T-cell (primary cell): ENCODE measurements around the gene SEC61A1. TPM values are rescaled to one million over a fixed set of nuclear protein-coding genes. Genes with fewer than 3 reads are reported as not detected.

Experiments used
- ATAC-seq, 4 experiments: fragments of 200-7000 bp in 3 of 4; fragments of 150-1000 bp in 1 of 4; cut with Tn5 transposase; replicated peaks in 1 of 4; 1 replicate in 3 of 4; 2 replicates in 1 of 4; pipeline ENCODE4 v1.10.0; 2021; ENCODE audit warnings: moderate library complexity in 3 of 4, mild to moderate bottlenecking in 2 of 4, moderate number of reproducible peaks in 1 of 4
- CTCF ChIA-PET, 2 donors: fragments of 300-600 bp; sonication (Branson Sonifier 250); formaldehyde crosslinking; loops; one replicate each; lab custom pipeline; 2022; ENCODE audit warnings: antibody characterized with exemption in 2 of 2; lab: Charles Lee
- POLR2A ChIA-PET, 2 donors: fragments of 300-600 bp; sonication (Branson Sonifier 250); formaldehyde crosslinking; loops; one replicate each; lab custom pipeline; 2022; ENCODE audit warnings: antibody characterized with exemption in 2 of 2; lab: Charles Lee
- DNase-seq, 35 experiments: peaks; one replicate each; pipeline versions ENCODE4 v3.0.0 to v3.0.0-alpha.2; 2013 to 2023
- H3K27ac ChIP-seq: one replicate; pipeline ENCODE4 v1.5.1; 2013; ENCODE audit warnings: low read length
- H3K27me3 ChIP-seq, 2 experiments: replicated peaks in 1 of 2; 1 replicate in 1 of 2; 2 replicates in 1 of 2; pipeline versions ENCODE4 v1.6.1 to v1.7.0; 2013; ENCODE audit warnings: low read length in 1 of 2, mixed read lengths in 1 of 2; ENCODE audit not compliant: control insufficient read depth in 2 of 2, insufficient read depth in 2 of 2; ENCODE audit errors: extremely low read depth in 1 of 2
- H3K36me3 ChIP-seq, 2 donors: 1 replicate in 1 of 2; 2 replicates in 1 of 2; pipeline versions ENCODE4 v1.6.1 to v1.7.0; 2013; ENCODE audit warnings: low read length in 1 of 2; ENCODE audit not compliant: control insufficient read depth in 2 of 2, insufficient read depth in 1 of 2; ENCODE audit errors: extremely low read depth in 1 of 2
- H3K4me1 ChIP-seq, 2 experiments: 1 replicate in 1 of 2; 2 replicates in 1 of 2; pipeline versions ENCODE4 v1.6.1 to v1.7.0; 2013; ENCODE audit warnings: low read length in 2 of 2, mixed read lengths in 1 of 2; ENCODE audit not compliant: insufficient read depth in 2 of 2, control insufficient read depth in 1 of 2; ENCODE audit errors: extremely low read depth in 1 of 2
- H3K4me3 ChIP-seq, 2 donors: 1 replicate in 1 of 2; 2 replicates in 1 of 2; pipeline versions ENCODE4 v1.5.1 to v1.7.0; 2013; ENCODE audit warnings: mild to moderate bottlenecking in 2 of 2, low read length in 1 of 2, moderate library complexity in 1 of 2; ENCODE audit not compliant: control insufficient read depth in 1 of 2; ENCODE audit errors: extremely low read depth in 1 of 2
- H3K9me3 ChIP-seq: 2 replicates; pipeline ENCODE4 v1.7.0; 2013
- H3K27ac Mint-ChIP-seq, 2 donors: one replicate each; pipeline ENCODE4 v1.8.0; 2020 to 2021; ENCODE audit warnings: mild to moderate bottlenecking in 2 of 2, mixed read lengths in 2 of 2
- H3K27me3 Mint-ChIP-seq, 2 donors: one replicate each; pipeline ENCODE4 v1.8.0; 2021 to 2022; ENCODE audit warnings: mixed read lengths in 2 of 2
- H3K36me3 Mint-ChIP-seq: one replicate; pipeline ENCODE4 v1.8.0; 2021; ENCODE audit warnings: mixed read lengths
- H3K4me1 Mint-ChIP-seq, 3 donors: one replicate each; pipeline ENCODE4 v1.8.0; 2020 to 2022; ENCODE audit warnings: mixed read lengths in 3 of 3, mild to moderate bottlenecking in 1 of 3
- H3K4me3 Mint-ChIP-seq, 3 donors: one replicate each; pipeline ENCODE4 v1.8.0; 2020 to 2022; ENCODE audit warnings: mild to moderate bottlenecking in 3 of 3, mixed read lengths in 3 of 3, moderate library complexity in 3 of 3
- H3K9me3 Mint-ChIP-seq, 3 donors: one replicate each; pipeline ENCODE4 v1.8.0; 2020 to 2022; ENCODE audit warnings: mixed read lengths in 3 of 3
- WGBS: methylation state at CpG from one replicate; pipeline ENCODE4 v1.1.5; 2013; ENCODE audit warnings: missing lambda C conversion rate; ENCODE audit not compliant: insufficient coverage; 5-methylcytosine and 5-hydroxymethylcytosine counted together
- total RNA-seq, 35 experiments: library from RNA in 6 of 35; stranded (reverse) in 6 of 35; fragments of 120-200 nt in 1 of 35; gene quantifications; one replicate each; pipeline versions ENCODE4 v1.2.1 to v1.2.4 and lab custom pipeline; 2013 to 2026

Gene SEC61A1
- total RNA-seq, 5 donors from 2014 or later (not counting 1 experiment from before 2014, with no cell fraction given): 120 to 156 (median 135) TPM

DNA sequence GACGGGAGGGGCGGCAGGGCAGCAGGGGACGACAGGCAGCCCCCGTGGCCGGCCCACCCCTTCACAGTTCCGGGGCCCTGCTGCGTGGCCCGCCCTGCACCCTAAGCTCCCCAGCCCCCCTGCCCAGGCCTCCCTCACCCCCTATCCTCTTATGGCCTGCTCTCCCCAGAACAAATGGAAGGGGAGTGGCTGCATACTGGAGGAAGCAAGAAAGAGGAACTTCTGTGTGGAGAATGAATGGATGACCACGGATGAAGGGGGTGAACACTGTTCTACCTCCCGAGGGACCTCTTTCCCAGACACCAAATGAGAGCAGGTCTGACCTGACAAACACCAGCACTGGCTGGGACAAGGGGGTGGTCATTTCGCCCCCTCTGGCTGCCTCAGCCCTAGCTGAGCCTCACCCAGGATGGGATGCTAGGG lies 25.0 kb downstream of the SEC61A1 start:
- peaks cover 0 to 14% (median 10%) of the 10 kb centered on the region in 3 donors for H3K4me1 Mint-ChIP-seq
- POLR2A ChIA-PET: no interaction called here
- no peak overlapping the region for H3K27ac ChIP-seq

GRCh38 chr3:128077665-128078064 lies 25.4 kb downstream of the SEC61A1 start:
- 100% methylated on average over 1 of the region's 1 CpG for WGBS
- ChIA-PET CTCF (interaction anchor here in 1 of 2 donors (0.6 to 0.8 kb wide), 2 partner anchors 18 to 892 kb away, joined by 3 read pairs; no protein-coding TSS in a partner anchor), POLR2A (no interaction called here)
- Mint-ChIP-seq H3K9me3 (no peaks in the 10 kb centered on the region), H3K27ac (no peak overlapping the region), H3K36me3 (peaks cover 39% of the 10 kb centered on the region), H3K4me1 (peaks cover 0 to 14% (median 10%) of the 10 kb centered on the region in 3 donors), H3K27me3 (no peaks in the 10 kb centered on the region), H3K4me3 (peak overlapping the region; percentile 34 to 80 (median 51))
- H3K4me3 ChIP-seq: no peak overlapping the region
- peaks cover 0 to 22% of the 10 kb centered on the region in 2 experiments for H3K27me3 ChIP-seq
- DNase-seq (no peak), ATAC-seq (no peak)
- H3K27ac ChIP-seq: no peak overlapping the region
- peaks cover 3 to 23% of the 10 kb centered on the region in 2 experiments for H3K4me1 ChIP-seq
- H3K9me3 ChIP-seq: no peaks in the 10 kb centered on the region
- H3K36me3 ChIP-seq: peaks cover 2 to 33% of the 10 kb centered on the region in 2 donors

More for the DNA sequence above, 25.0 kb downstream of the SEC61A1 start:
- ATAC-seq (no peak), DNase-seq (no peak)
- Histone ChIP-seq H3K4me3 (peak overlapping the region in 1 of 2 donors; percentile 70), H3K27me3 (peaks cover 0 to 22% of the 10 kb centered on the region in 2 experiments), H3K4me1 (peaks cover 3 to 23% of the 10 kb centered on the region in 2 experiments), H3K36me3 (peaks cover 0 to 29% of the 10 kb centered on the region in 2 donors), H3K9me3 (no peaks in the 10 kb centered on the region)
- Mint-ChIP-seq H3K27ac (no peak overlapping the region), H3K27me3 (no peaks in the 10 kb centered on the region), H3K36me3 (peaks cover 35% of the 10 kb centered on the region), H3K4me3 (peak overlapping the region; percentile 34 to 80 (median 51)), H3K9me3 (no peaks in the 10 kb centered on the region)
- WGBS: 41% methylated on average over 8 of the region's 11 CpGs
- CTCF ChIA-PET: interaction anchor here in 1 of 2 donors (0.6 to 0.8 kb wide), 2 partner anchors 18 to 893 kb away, joined by 3 read pairs; no protein-coding TSS in a partner anchor

DNA sequence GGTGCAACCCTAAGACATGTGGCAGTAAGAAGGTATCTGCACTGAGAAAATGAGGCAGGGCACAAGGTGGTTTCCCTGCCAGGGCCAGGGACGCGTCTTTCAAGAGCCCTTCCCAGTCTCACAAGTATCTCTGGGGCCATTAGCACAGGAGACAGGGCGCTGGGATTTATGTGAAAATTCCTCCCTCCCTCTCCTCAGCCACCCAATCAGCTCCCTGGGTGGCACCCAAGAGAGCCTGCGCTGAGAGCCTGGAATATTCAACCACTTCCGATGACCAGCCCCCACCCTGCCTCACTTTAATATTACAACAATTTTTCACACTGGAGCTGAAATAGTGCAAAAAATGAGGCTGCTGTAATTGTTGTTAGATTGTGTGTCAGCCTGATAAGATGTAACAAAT lies 26.1 kb downstream of the SEC61A1 start:
- CTCF ChIA-PET: no interaction called here
- Mint-ChIP-seq H3K9me3 (no peaks in the 10 kb centered on the region), H3K4me3 (no peak overlapping the region)

GRCh38 chr3:128078875-128079274 lies 26.6 kb downstream of the SEC61A1 start:
- WGBS: 97% methylated on average over 7 of the region's 8 CpGs
- H3K4me3 ChIP-seq: no peak overlapping the region
- Mint-ChIP-seq H3K27me3 (no peaks in the 10 kb centered on the region), H3K4me3 (no peak overlapping the region), H3K4me1 (peaks cover 0 to 14% (median 10%) of the 10 kb centered on the region in 3 donors), H3K27ac (no peak overlapping the region), H3K9me3 (no peaks in the 10 kb centered on the region), H3K36me3 (peaks cover 45% of the 10 kb centered on the region)
- H3K27ac ChIP-seq: no peak overlapping the region
- DNase-seq: peak in 1 of 35 experiments; percentile 19
- peaks cover 0 to 22% of the 10 kb centered on the region in 2 experiments for H3K27me3 ChIP-seq
- peaks cover 3 to 23% of the 10 kb centered on the region in 2 experiments for H3K4me1 ChIP-seq
- no peak for ATAC-seq
- ChIA-PET POLR2A (interaction anchor here in 1 of 2 donors (0.5 kb wide), 1 partner anchor 14 kb away, joined by 3 read pairs; no protein-coding TSS in a partner anchor), CTCF (no interaction called here)
- H3K36me3 ChIP-seq: peaks cover 8 to 33% of the 10 kb centered on the region in 2 donors
- H3K9me3 ChIP-seq: no peaks in the 10 kb centered on the region

More for the DNA sequence above, 26.1 kb downstream of the SEC61A1 start:
- H3K4me1 Mint-ChIP-seq: peaks cover 0 to 14% (median 10%) of the 10 kb centered on the region in 3 donors
- no peaks in the 10 kb centered on the region for H3K27me3 Mint-ChIP-seq
- whole genome bisulfite sequencing: 93% methylated on average over 4 of the region's 5 CpGs
- H3K27ac Mint-ChIP-seq: no peak overlapping the region
- Histone ChIP-seq H3K4me3 (no peak overlapping the region), H3K27me3 (peaks cover 0 to 22% of the 10 kb centered on the region in 2 experiments), H3K9me3 (no peaks in the 10 kb centered on the region), H3K27ac (no peak overlapping the region), H3K36me3 (peaks cover 8 to 32% of the 10 kb centered on the region in 2 donors), H3K4me1 (peaks cover 3 to 23% of the 10 kb centered on the region in 2 experiments)
- H3K36me3 Mint-ChIP-seq: peaks cover 45% of the 10 kb centered on the region
- no peak for ATAC-seq
- POLR2A ChIA-PET: interaction anchor here in 1 of 2 donors (0.5 kb wide), 1 partner anchor 13 kb away, joined by 3 read pairs; no protein-coding TSS in a partner anchor
- DNase-seq: no peak

DNA sequence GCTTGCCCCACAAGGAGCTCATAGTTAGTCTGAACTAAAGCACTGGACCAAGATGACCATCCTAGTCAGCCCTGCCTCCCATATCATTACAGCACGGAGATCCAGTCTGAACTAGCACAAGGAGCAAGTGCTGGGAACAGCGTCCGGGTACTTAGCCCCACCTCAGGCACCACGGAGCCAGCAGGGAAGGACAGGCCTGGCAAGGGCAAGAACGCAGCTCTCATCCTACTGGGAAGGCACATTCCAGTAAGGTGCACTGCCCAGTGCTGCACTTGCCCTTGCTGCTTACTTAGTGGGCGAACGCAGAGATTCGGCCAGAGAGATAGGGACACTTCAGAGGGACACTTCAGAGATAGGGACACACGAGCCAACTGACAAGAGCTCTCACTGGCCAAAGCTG lies 27.6 kb downstream of the SEC61A1 start:
- Histone ChIP-seq H3K36me3 (peaks cover 8 to 43% of the 10 kb centered on the region in 2 donors), H3K4me3 (no peak overlapping the region), H3K4me1 (peaks cover 3 to 23% of the 10 kb centered on the region in 2 experiments), H3K9me3 (no peaks in the 10 kb centered on the region), H3K27ac (no peak overlapping the region), H3K27me3 (peaks cover 0 to 22% of the 10 kb centered on the region in 2 experiments)
- Mint-ChIP-seq H3K9me3 (no peaks in the 10 kb centered on the region), H3K4me1 (peaks cover 0 to 12% (median 9%) of the 10 kb centered on the region in 3 donors), H3K36me3 (peaks cover 52% of the 10 kb centered on the region), H3K27me3 (no peaks in the 10 kb centered on the region), H3K27ac (no peak overlapping the region), H3K4me3 (no peak overlapping the region)
- CTCF ChIA-PET: interaction anchor here in 1 of 2 donors (0.5 to 0.7 kb wide), 2 partner anchors 23 to 53 kb away, joined by 3 read pairs; no protein-coding TSS in a partner anchor
- DNase-seq: no peak
- POLR2A ChIA-PET: interaction anchor here in 1 of 2 donors (0.6 kb wide), 1 partner anchor 649 kb away, joined by 8 read pairs; no protein-coding TSS in a partner anchor
- ATAC-seq: no peak
- WGBS: 96% methylated on average over 8 of the region's 9 CpGs

- Histone ChIP-seq H3K4me1 (peaks cover 3 to 18% of the 10 kb centered on the region in 2 experiments), H3K27ac (no peak overlapping the region), H3K9me3 (no peaks in the 10 kb centered on the region), H3K27me3 (peaks cover 0 to 22% of the 10 kb centered on the region in 2 experiments), H3K36me3 (peaks cover 8 to 50% of the 10 kb centered on the region in 2 donors), H3K4me3 (no peak overlapping the region)
- WGBS: 64% methylated on average over 3 of the region's 6 CpGs
- ATAC-seq: no peak
- ChIA-PET CTCF (interaction anchor here in 1 of 2 donors (0.5 to 0.7 kb wide), 2 partner anchors 24 to 53 kb away, joined by 3 read pairs; no protein-coding TSS in a partner anchor), POLR2A (interaction anchor here in 1 of 2 donors (0.6 kb wide), 1 partner anchor 649 kb away, joined by 8 read pairs; no protein-coding TSS in a partner anchor)
- peaks cover 0 to 7% (median 3%) of the 10 kb centered on the region in 3 donors for H3K4me1 Mint-ChIP-seq
- DNase-seq: no peak
- H3K9me3 Mint-ChIP-seq: no peaks in the 10 kb centered on the region
- H3K27ac Mint-ChIP-seq: no peak overlapping the region
- no peaks in the 10 kb centered on the region for H3K27me3 Mint-ChIP-seq
- no peak overlapping the region for H3K4me3 Mint-ChIP-seq
- peaks cover 59% of the 10 kb centered on the region for H3K36me3 Mint-ChIP-seq
These were observed 28.3 kb downstream of the SEC61A1 start for GRCh38 chr3:128080323-128081080.
